ENCODE results near the gene PPP2R2C.

Gene PPP2R2C

GRCh38 chr4:6461301-6462165 lies 10.9 kb downstream of the PPP2R2C start:
- Histone ChIP-seq H3K27me3 (ENCODE audit: insufficient read depth, insufficient read length) (peaks cover 10% of the 10 kb centered on the region), H3K4me1 (ENCODE audit: insufficient read depth, insufficient read length) (peaks cover 5% of the 10 kb centered on the region), H3K9me3 (ENCODE audit: insufficient read depth, low read length) (no peaks in the 10 kb centered on the region), H3K4me3 (ENCODE audit: insufficient read length, low read depth) (no peak overlapping the region), H3K9ac (ENCODE audit: insufficient read length, low read depth) (no peak overlapping the region), H3K36me3 (ENCODE audit: insufficient read depth, insufficient read length, low read length) (no peaks in the 10 kb centered on the region)
- no peak for TF ChIP-seq ZNF274 (IDR thresholded peaks at IDR 0.05; ENCODE audit: low read depth, low read length)
- no peak for TF ChIP-seq SUZ12 (IDR thresholded peaks at IDR 0.05; ENCODE audit: extremely low read depth, insufficient read depth, insufficient read length)
- no peak for TF ChIP-seq YY1 (IDR thresholded peaks at IDR 0.05; ENCODE audit: insufficient read depth, insufficient read length)
- no peak for DNase-seq (ENCODE audit: low read depth, low spot score)

DNA sequence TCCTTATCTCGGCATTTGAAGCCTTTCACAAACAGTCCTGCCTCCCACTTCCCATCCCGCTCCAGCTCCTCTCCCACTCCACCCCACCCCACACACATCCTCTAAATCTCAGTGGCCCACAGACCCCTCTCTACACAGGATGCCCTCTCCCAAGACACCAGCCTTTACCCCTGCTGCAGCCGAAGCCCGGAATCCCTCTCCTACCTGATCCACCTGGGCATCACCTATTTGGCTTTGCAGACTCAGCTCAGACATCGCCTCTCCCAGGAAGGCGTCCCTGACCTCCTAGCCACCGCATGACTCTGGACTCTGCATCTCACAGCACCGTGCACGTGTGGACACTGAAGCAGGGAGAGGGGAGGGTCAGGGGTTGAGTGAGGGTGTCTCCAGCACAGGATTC lies 11.5 kb downstream of the PPP2R2C start:
- TF ChIP-seq YY1 (IDR thresholded peaks at IDR 0.05; ENCODE audit: insufficient read depth, insufficient read length), result no peak
- TF ChIP-seq ZNF274 (IDR thresholded peaks at IDR 0.05; ENCODE audit: low read depth, low read length), result no peak
- TF ChIP-seq SUZ12 (IDR thresholded peaks at IDR 0.05; ENCODE audit: extremely low read depth, insufficient read depth, insufficient read length), result no peak
- no peak overlapping the region for H3K4me3 ChIP-seq (ENCODE audit: insufficient read length, low read depth)
- no peak for DNase-seq (ENCODE audit: low read depth, low spot score)
- H3K4me1 ChIP-seq (ENCODE audit: insufficient read depth, insufficient read length), result peaks cover 5% of the 10 kb centered on the region
- peaks cover 6% of the 10 kb centered on the region for H3K27me3 ChIP-seq (ENCODE audit: insufficient read depth, insufficient read length)
- H3K9me3 ChIP-seq (ENCODE audit: insufficient read depth, low read length), result no peaks in the 10 kb centered on the region
- H3K36me3 ChIP-seq (ENCODE audit: insufficient read depth, insufficient read length, low read length), result no peaks in the 10 kb centered on the region
- H3K9ac ChIP-seq (ENCODE audit: insufficient read length, low read depth), result no peak overlapping the region

DNA sequence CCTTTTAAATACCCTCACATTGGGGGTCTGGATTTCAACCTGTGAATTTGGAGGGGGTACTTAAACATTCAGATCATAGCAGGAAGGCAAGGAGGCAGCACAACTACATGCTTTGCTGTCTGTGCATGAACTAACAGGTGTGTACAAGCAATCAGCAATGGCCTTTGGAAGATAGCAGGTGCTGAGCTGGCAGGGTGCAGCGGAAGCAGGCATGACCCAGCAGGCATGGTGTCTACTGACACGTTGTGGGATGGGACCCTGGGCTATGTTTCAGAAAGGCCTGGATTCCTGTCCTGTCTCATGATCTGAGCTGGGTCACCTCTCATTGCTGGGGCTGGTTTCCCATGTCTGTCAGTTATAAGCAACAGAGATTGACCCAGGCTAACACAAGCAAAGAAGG lies 13.9 kb downstream of the PPP2R2C start:
- Histone ChIP-seq H3K4me1 (ENCODE audit: insufficient read depth, insufficient read length) (peaks cover 4% of the 10 kb centered on the region), H3K4me3 (ENCODE audit: insufficient read length, low read depth) (no peak overlapping the region), H3K36me3 (ENCODE audit: insufficient read depth, insufficient read length, low read length) (no peaks in the 10 kb centered on the region), H3K9me3 (ENCODE audit: insufficient read depth, low read length) (no peaks in the 10 kb centered on the region), H3K27me3 (ENCODE audit: insufficient read depth, insufficient read length) (peaks cover 4% of the 10 kb centered on the region), H3K9ac (ENCODE audit: insufficient read length, low read depth) (no peak overlapping the region)
- no peak for DNase-seq (ENCODE audit: low read depth, low spot score)
- TF ChIP-seq ZNF274 (IDR thresholded peaks at IDR 0.05; ENCODE audit: low read depth, low read length), result no peak
- no peak for TF ChIP-seq YY1 (IDR thresholded peaks at IDR 0.05; ENCODE audit: insufficient read depth, insufficient read length)
- no peak for TF ChIP-seq SUZ12 (IDR thresholded peaks at IDR 0.05; ENCODE audit: extremely low read depth, insufficient read depth, insufficient read length)

DNA sequence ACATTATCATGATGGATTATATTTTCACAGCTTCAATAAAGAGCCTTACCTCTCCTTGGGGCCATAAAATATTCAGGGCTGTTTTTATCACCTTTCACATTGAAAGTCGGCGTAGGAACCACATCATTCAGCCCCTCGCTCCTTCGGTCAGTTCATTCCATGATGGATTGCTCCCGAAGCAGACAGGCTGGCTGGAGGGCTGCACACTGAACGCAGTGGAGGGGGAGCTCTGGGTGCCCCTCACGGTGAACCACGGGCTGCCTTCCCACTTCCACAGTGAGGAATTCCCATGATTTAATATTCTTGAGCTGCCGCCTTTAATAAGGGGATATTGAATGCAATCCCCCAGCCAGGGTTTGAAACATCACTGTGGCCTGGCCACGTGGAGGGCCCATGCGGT lies 16.0 kb downstream of the PPP2R2C start:
- Histone ChIP-seq H3K36me3 (ENCODE audit: insufficient read depth, insufficient read length, low read length) (no peaks in the 10 kb centered on the region), H3K9me3 (ENCODE audit: insufficient read depth, low read length) (no peaks in the 10 kb centered on the region), H3K9ac (ENCODE audit: insufficient read length, low read depth) (no peak overlapping the region), H3K4me1 (ENCODE audit: insufficient read depth, insufficient read length) (no peaks in the 10 kb centered on the region), H3K4me3 (ENCODE audit: insufficient read length, low read depth) (no peak overlapping the region), H3K27me3 (ENCODE audit: insufficient read depth, insufficient read length) (peaks cover 4% of the 10 kb centered on the region)
- DNase-seq (ENCODE audit: low read depth, low spot score), result no peak
- no peak for TF ChIP-seq SUZ12 (IDR thresholded peaks at IDR 0.05; ENCODE audit: extremely low read depth, insufficient read depth, insufficient read length)
- no peak for TF ChIP-seq YY1 (IDR thresholded peaks at IDR 0.05; ENCODE audit: insufficient read depth, insufficient read length)
- no peak for TF ChIP-seq ZNF274 (IDR thresholded peaks at IDR 0.05; ENCODE audit: low read depth, low read length)

GRCh38 chr4:6454112-6454910 lies 18.1 kb downstream of the PPP2R2C start:
- Histone ChIP-seq H3K9me3 (ENCODE audit: insufficient read depth, low read length) (no peaks in the 10 kb centered on the region), H3K4me3 (ENCODE audit: insufficient read length, low read depth) (no peak overlapping the region), H3K27me3 (ENCODE audit: insufficient read depth, insufficient read length) (peaks cover 4% of the 10 kb centered on the region), H3K4me1 (ENCODE audit: insufficient read depth, insufficient read length) (no peaks in the 10 kb centered on the region), H3K36me3 (ENCODE audit: insufficient read depth, insufficient read length, low read length) (no peaks in the 10 kb centered on the region), H3K9ac (ENCODE audit: insufficient read length, low read depth) (no peak overlapping the region)
- no peak for DNase-seq (ENCODE audit: low read depth, low spot score)
- TF ChIP-seq SUZ12 (IDR thresholded peaks at IDR 0.05; ENCODE audit: extremely low read depth, insufficient read depth, insufficient read length), result no peak
- no peak for TF ChIP-seq ZNF274 (IDR thresholded peaks at IDR 0.05; ENCODE audit: low read depth, low read length)
- no peak for TF ChIP-seq YY1 (IDR thresholded peaks at IDR 0.05; ENCODE audit: insufficient read depth, insufficient read length)

DNA sequence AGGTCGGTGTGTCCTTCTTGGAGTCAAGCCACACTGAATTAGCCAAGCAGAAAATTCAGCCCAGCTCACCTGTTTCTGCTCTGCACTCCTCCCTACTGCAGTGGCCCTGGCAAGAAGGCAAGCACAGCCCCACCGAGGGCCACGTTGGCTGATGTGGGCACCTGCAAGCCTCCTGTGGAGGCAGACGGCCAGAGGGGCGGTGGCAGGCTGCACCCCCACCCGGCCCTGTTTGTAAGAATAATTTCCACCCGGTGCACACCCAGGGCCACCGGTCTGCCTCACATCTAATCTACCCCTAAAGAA lies 18.8 kb downstream of the PPP2R2C start:
- no peaks in the 10 kb centered on the region for H3K36me3 ChIP-seq (ENCODE audit: insufficient read depth, insufficient read length, low read length)
- no peak overlapping the region for H3K4me3 ChIP-seq (ENCODE audit: insufficient read length, low read depth)
- no peak for DNase-seq (ENCODE audit: low read depth, low spot score)
- H3K4me1 ChIP-seq (ENCODE audit: insufficient read depth, insufficient read length), result no peaks in the 10 kb centered on the region
- TF ChIP-seq ZNF274 (IDR thresholded peaks at IDR 0.05; ENCODE audit: low read depth, low read length) (no peak), YY1 (IDR thresholded peaks at IDR 0.05; ENCODE audit: insufficient read depth, insufficient read length) (no peak), SUZ12 (IDR thresholded peaks at IDR 0.05; ENCODE audit: extremely low read depth, insufficient read depth, insufficient read length) (no peak)
- no peaks in the 10 kb centered on the region for H3K9me3 ChIP-seq (ENCODE audit: insufficient read depth, low read length)
- no peak overlapping the region for H3K9ac ChIP-seq (ENCODE audit: insufficient read length, low read depth)
- H3K27me3 ChIP-seq (ENCODE audit: insufficient read depth, insufficient read length), result peaks cover 4% of the 10 kb centered on the region

Measured in NT2/D1 (cell line).